ENCODE results near the gene GRAMD4.
A peak's percentile ranks its signal among the peaks of the same experiment; 100 is the strongest.

Gene GRAMD4

DNA sequence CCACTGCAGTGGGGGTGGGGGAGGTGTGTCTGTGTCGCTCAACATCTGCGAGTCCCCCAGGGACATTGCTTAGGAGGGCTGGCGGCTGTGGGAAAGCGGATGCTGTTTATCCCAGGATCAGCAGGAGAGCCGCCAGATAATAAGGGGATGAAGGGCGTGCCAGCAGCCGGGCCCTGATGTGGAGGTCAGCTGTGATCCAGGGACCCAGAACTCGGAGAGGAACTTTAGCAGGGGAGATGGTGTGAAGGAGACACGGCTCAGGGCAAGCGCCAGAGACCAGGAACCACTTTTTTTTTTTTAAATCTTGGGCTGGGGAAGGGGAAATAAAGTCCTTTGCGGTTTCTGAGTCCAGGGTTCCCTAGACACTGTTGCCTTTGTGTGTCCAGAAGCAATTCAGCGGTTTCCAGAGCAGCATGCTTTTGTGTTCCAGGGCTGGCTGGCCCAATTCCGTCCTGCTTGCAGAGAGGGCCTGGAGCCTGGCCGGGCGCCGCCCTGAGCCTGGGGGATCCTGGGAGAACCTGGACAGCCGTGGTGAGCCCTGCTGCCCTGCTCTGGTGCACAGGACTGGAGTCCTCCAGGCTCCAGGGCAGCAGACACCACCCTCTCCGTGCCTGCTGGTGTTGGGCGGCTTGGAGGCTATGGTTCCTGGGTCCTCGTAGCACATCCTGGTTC is at the start of gene GRAMD4:
Gene GRAMD4 (plus strand): TSS at position 557 of the 672 bp plus-strand sequence. CDS start 6,414 bp downstream, outside the sequence.
- peak; percentile 15 for DNase-seq (ENCODE audit: low read depth)
- no peak for TF ChIP-seq CTCF (conservative IDR thresholded peaks at IDR 0.05; ENCODE audit: low read length)
- no peak within 1 kb of the TSS for H3K4me3 ChIP-seq (ENCODE audit: low read length)

- DNase-seq (ENCODE audit: low read depth): no peak
- TF ChIP-seq CTCF (conservative IDR thresholded peaks at IDR 0.05; ENCODE audit: low read length): no peak
- no peak overlapping the region for H3K4me3 ChIP-seq (ENCODE audit: low read length)
Measured at GRCh38 chr22:46571642-46572250, 48.4 kb upstream of the GRAMD4 start.

DNA sequence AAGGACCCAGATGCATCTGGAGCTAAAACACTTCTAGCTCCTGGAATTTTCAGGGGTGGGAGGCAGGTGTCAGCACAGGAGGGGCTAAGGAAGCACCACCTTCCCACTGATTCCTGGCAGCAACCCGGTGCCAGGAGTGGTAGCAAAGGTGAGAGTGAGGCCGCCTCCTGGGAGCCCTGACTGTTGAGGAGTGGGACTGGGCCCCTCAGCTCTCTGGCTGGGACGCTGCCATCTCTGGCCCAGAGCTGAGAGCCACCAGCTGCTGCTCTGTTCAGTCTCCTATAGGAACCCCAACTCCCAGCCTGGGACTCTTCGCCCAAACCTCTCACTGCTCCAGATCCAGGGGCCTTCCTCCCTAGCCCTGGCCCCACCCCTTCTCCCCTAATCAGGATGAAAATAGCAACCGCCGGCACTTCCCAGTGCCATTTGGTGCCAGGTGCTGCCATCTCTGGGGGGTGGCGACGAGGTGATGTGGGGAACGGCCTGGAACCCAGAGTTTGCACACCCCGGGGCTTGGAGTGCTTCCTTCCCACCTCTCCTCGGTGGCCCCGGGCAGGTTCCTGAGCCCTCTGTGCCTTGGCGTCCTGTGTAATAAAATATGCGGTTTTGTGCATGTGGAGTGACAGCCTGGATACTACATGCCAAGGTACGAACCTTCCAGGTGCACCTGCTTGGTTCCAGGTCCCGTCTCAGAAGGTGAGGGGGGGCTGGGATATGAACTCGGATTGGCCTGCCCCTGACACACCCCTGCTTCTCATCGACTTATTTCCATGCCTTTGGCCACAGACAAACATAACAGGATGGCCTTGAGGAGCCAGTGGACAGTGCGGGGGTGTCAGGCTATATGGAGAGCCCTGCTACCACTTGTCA is 47.0 kb upstream of the GRAMD4 start:
- TF ChIP-seq CTCF (conservative IDR thresholded peaks at IDR 0.05; ENCODE audit: low read length): no peak
- no peak overlapping the region for H3K4me3 ChIP-seq (ENCODE audit: low read length)
- no peak for DNase-seq (ENCODE audit: low read depth)

DNA sequence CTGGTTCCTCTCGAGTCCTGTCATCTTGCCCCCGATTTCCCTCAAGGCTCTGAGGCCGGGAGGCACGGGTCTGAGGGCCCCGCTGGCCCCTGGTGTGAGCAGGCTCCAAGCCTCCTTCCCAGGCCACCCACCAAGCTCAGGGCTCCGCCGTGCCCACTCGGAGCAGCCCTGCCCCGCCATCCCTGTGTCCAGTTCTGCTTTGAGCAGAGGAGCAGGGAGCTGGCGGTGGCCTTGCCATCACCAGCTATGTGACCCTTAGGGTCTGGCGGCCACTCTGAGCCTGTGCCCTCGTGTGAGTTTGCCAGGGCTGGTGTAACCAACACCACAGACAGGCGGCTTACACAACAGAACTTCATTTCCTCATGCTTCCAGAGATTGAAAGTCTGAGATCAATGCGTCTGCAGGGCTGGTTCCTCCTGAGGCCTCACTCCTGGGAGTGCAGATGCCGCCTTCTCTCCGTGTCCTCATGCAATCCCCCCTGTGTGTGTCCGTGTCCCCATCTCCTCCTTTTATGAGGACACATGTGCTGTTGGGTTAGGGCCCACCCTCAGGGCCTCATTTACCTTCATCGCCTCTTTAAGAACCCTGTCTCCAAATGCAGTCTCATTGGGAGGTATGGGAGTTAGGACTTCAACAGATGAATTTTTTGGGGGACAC is 46.3 kb upstream of the GRAMD4 start:
- TF ChIP-seq CTCF (conservative IDR thresholded peaks at IDR 0.05; ENCODE audit: low read length): no peak
- no peak for DNase-seq (ENCODE audit: low read depth)
- H3K4me3 ChIP-seq (ENCODE audit: low read length): no peak overlapping the region

GRCh38 chr22:46574438-46574992 is 45.7 kb upstream of the GRAMD4 start:
- H3K4me3 ChIP-seq (ENCODE audit: low read length): no peak overlapping the region
- no peak for DNase-seq (ENCODE audit: low read depth)
- no peak for TF ChIP-seq CTCF (conservative IDR thresholded peaks at IDR 0.05; ENCODE audit: low read length)

GRCh38 chr22:46574993-46575910 is 44.9 kb upstream of the GRAMD4 start:
- no peak overlapping the region for H3K4me3 ChIP-seq (ENCODE audit: low read length)
- no peak for TF ChIP-seq CTCF (conservative IDR thresholded peaks at IDR 0.05; ENCODE audit: low read length)
- no peak for DNase-seq (ENCODE audit: low read depth)
